Measurements from ENCODE around the gene SZRD1. TPM values are rescaled to one million over a fixed set of nuclear protein-coding genes. Genes with fewer than 3 reads are reported as not detected.

The SZRD1 gene
- total and polyA plus RNA-seq, 9 of the 15 experiments (the other 6 are each of a cell fraction or from before 2014, with no cell fraction given): 3.9 to 149 (median 82.5) TPM

- no peak for TF ChIP-seq TOE1 (IDR thresholded peaks at IDR 0.05; ENCODE audit: borderline replicate concordance)
- TF ChIP-seq TOE1 (CRISPR knock-in tag; IDR thresholded peaks at IDR 0.05; ENCODE audit: borderline replicate concordance, low read depth): no peak
- TF ChIP-seq RNF2 (IDR thresholded peaks at IDR 0.05): no peak
- TF ChIP-seq SMARCA5 (IDR thresholded peaks at IDR 0.05): no peak
- no peak for TF ChIP-seq POLR2H (tag; IDR thresholded peaks at IDR 0.05; ENCODE audit: low read depth)
- no peak for TF ChIP-seq THAP7 (CRISPR knock-in tag; IDR thresholded peaks at IDR 0.05)
- no peak for TF ChIP-seq ZNF121 (CRISPR knock-in tag; conservative IDR thresholded peaks at IDR 0.05)
- TF ChIP-seq AFF1 (IDR thresholded peaks at IDR 0.05; ENCODE audit: low read depth in 1 of 2, partially characterized antibody in 2 of 2): no peak
- no peak for TF ChIP-seq GABPB1 (CRISPR knock-in tag; IDR thresholded peaks at IDR 0.05)
- no peak for TF ChIP-seq SFPQ (IDR thresholded peaks at IDR 0.05; ENCODE audit: low read depth, low read length)
- TF ChIP-seq SMC3 (conservative IDR thresholded peaks at IDR 0.05; ENCODE audit: insufficient read depth, low read depth, low read length): no peak
- TF ChIP-seq DDX20 (tag; IDR thresholded peaks at IDR 0.05; ENCODE audit: low read depth): no peak
- TF ChIP-seq TCF7L2 (IDR thresholded peaks at IDR 0.05; ENCODE audit: low read depth, low read length): no peak
- no peak for TF ChIP-seq ZBTB2 (IDR thresholded peaks at IDR 0.05)
- TF ChIP-seq MAFG (tag; conservative IDR thresholded peaks at IDR 0.05): peak; percentile 36; the same call in 1 of the 2 replicates
- TF ChIP-seq CCNT2 (IDR thresholded peaks at IDR 0.05; ENCODE audit: borderline replicate concordance, extremely low read depth, insufficient read length, low read depth, low read length): no peak
- no peak for TF ChIP-seq FOXK2 (conservative IDR thresholded peaks at IDR 0.05 in 1 of 2, IDR thresholded peaks at IDR 0.05 in 1 of 2; ENCODE audit: low read depth in 2 of 2)
- no peak for TF ChIP-seq HLTF (IDR thresholded peaks at IDR 0.05)
- no peak for TF ChIP-seq ZFP1 (CRISPR knock-in tag; IDR thresholded peaks at IDR 0.05)
Observed at GRCh38 chr1:16434501-16434900, 67.5 kb downstream of the SZRD1 start (continued).
